HEK293T (cell line): ENCODE measurements around the gene PKNOX2.

ENCODE experiments used
- CTCF ChIA-PET: fragments of 350-600 bp; formaldehyde crosslinking; extraction: SDS; loops from one replicate; lab custom pipeline; 2021; ENCODE audit warnings: antibody characterized with exemption, inconsistent platforms; lab: Yijun Ruan, JAX
- POLR2A ChIA-PET: fragments of 350-600 bp; formaldehyde crosslinking; extraction: SDS; loops from one replicate; lab custom pipeline; 2020; ENCODE audit warnings: antibody characterized with exemption, inconsistent platforms; lab: Yijun Ruan, JAX
- DNase-seq: peaks from one replicate; pipeline ENCODE4 v3.0.0; 2012; ENCODE audit warnings: mixed read lengths; ENCODE audit errors: extremely low spot score
- ARNT ChIP-seq: fragments of 450-650 bp; IDR thresholded peaks from 2 replicates; pipeline ENCODE4 v1.6.1; 2017; ENCODE audit warnings: mild to moderate bottlenecking
- BHLHE40 ChIP-seq: fragments of 450-650 bp; IDR thresholded peaks from 2 replicates; pipeline ENCODE4 v1.6.1; 2016; ENCODE audit warnings: mild to moderate bottlenecking, moderate library complexity, borderline replicate concordance
- CTBP1 ChIP-seq: fragments of 450-650 bp; IDR thresholded peaks from 2 replicates; pipeline ENCODE4 v1.6.1; 2016; ENCODE audit warnings: borderline replicate concordance
- ELF4 ChIP-seq: fragments of 450-650 bp; IDR thresholded peaks from 2 replicates; pipeline ENCODE4 v1.6.1; 2017; ENCODE audit warnings: antibody characterized with exemption
- FOXA1 ChIP-seq: fragments of 450-650 bp; IDR thresholded peaks from 2 replicates; pipeline ENCODE4 v1.6.1; 2016; ENCODE audit warnings: mild to moderate bottlenecking
- FOXK2 ChIP-seq: fragments of 450-650 bp; IDR thresholded peaks from 2 replicates; pipeline ENCODE4 v1.6.1; 2016; ENCODE audit warnings: mild to moderate bottlenecking
- FOXM1 ChIP-seq: fragments of 450-650 bp; IDR thresholded peaks from 2 replicates; pipeline ENCODE4 v1.6.1; 2017; ENCODE audit warnings: mild to moderate bottlenecking, borderline replicate concordance
- HDGF ChIP-seq: fragments of 450-650 bp; IDR thresholded peaks from 2 replicates; pipeline ENCODE4 v1.6.1; 2017; ENCODE audit warnings: antibody characterized with exemption, borderline replicate concordance
- L3MBTL2 ChIP-seq: fragments of 450-650 bp; conservative IDR thresholded peaks from 2 replicates; pipeline ENCODE4 v1.6.1; 2016; ENCODE audit warnings: mild to moderate bottlenecking
- LEF1 ChIP-seq: fragments of 450-650 bp; IDR thresholded peaks from 2 replicates; pipeline ENCODE4 v1.6.1; 2017; ENCODE audit warnings: mild to moderate bottlenecking, borderline replicate concordance
- NFRKB ChIP-seq: fragments of 450-650 bp; IDR thresholded peaks from 2 replicates; pipeline ENCODE4 v1.6.1; 2016; ENCODE audit warnings: mild to moderate bottlenecking, moderate library complexity
- SP1 ChIP-seq: fragments of 450-650 bp; IDR thresholded peaks from 2 replicates; pipeline ENCODE4 v1.6.1; 2017
- SUZ12 ChIP-seq: fragments of 450-650 bp; IDR thresholded peaks from 2 replicates; pipeline ENCODE4 v1.6.1; 2016; ENCODE audit warnings: mild to moderate bottlenecking
- TARDBP ChIP-seq: fragments of 450-650 bp; IDR thresholded peaks from 2 replicates; pipeline ENCODE4 v1.6.1; 2016
- ZNF384 ChIP-seq: fragments of 450-650 bp; IDR thresholded peaks from 2 replicates; pipeline ENCODE4 v1.6.1; 2016
- TF ChIP-seq, protein P1 (sequence below): fragments of 450-650 bp; IDR thresholded peaks from 2 replicates; pipeline ENCODE4 v1.6.1; 2016

Gene PKNOX2

DNA sequence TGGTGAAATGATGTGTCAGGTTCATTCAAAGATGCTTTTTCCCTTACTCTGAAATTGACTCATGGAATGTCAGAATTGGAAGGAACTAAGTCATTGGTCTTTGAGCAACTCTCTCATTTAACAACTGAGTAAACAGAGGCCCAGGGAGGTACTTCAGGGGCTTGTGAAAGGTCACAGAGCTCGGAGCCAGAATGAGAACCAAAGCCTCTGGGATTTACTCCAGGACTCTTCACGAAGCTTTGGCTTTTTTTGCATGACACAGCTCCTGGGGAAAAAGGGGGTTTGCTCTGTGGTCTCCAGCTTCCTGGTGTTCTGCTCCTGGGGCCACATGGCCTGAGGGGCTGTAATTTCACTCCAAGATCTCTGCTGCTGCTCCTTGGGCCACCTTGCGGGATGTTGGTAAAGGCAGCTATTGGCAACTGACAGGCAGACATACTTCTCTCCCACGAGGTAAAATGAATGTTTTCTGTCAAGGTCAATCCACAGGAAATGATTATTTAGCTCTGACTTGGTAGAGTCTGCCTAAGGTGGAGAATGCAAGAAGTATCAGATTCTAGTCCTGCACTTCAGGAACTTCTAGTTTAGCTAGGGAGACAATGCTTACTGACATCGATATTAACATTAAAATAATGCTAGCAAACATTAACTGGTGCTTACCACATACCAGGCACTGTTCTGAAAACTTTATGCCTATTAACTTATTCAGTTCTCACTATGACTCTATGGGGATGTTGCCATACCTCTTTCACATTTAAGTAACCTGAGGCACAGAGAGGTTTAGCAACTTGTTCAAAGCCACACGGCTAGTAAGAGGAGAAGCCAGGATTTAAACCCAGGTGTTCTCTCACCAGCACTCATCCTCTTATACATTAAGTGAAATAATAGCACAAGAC is 16.1 kb downstream of the PKNOX2 start:
- POLR2A ChIA-PET, result interaction anchor here (1.0 to 1.7 kb wide), 3 partner anchors 10 to 14 kb away, joined by 3 to 8 read pairs (median 8); no protein-coding TSS in a partner anchor
- CTCF ChIA-PET, result interaction anchor here (0.6 to 1.4 kb wide), 2 partner anchors 18 to 48 kb away, joined by 4 read pairs; no protein-coding TSS in a partner anchor

DNA sequence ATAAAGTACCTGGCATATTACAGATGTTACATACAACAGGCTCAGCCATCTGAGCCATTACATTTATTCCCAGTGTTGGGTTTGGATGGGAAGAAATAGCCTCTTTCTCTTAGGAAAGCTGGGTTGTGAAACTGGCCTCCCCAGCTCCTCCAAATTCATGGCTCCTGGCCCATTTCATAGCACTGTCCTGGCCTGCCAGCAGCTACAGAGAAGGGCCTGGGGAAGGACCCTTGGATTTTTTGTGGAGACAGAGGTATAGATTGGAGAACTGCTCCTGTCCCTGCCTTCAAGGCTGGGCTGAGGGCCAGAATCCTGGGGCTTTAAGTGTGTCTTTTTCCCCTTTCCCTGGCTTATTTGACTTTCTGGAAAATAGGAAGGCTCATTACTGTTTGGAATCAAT is 18.0 kb downstream of the PKNOX2 start:
- no peak for TF ChIP-seq SP1
- TF ChIP-seq TARDBP, result no peak
- TF ChIP-seq CTBP1, result no peak
- no peak for TF ChIP-seq HDGF
- no peak for TF ChIP-seq NFRKB
- TF ChIP-seq FOXK2, result no peak
- TF ChIP-seq ELF4, result no peak
- TF ChIP-seq, protein P1, sequence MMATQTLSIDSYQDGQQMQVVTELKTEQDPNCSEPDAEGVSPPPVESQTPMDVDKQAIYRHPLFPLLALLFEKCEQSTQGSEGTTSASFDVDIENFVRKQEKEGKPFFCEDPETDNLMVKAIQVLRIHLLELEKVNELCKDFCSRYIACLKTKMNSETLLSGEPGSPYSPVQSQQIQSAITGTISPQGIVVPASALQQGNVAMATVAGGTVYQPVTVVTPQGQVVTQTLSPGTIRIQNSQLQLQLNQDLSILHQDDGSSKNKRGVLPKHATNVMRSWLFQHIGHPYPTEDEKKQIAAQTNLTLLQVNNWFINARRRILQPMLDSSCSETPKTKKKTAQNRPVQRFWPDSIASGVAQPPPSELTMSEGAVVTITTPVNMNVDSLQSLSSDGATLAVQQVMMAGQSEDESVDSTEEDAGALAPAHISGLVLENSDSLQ, result no peak
- TF ChIP-seq BHLHE40, result no peak
- TF ChIP-seq FOXM1, result no peak
- TF ChIP-seq L3MBTL2, result no peak
- TF ChIP-seq FOXA1, result no peak
- no peak for TF ChIP-seq ARNT
- no peak for TF ChIP-seq SUZ12
- TF ChIP-seq LEF1, result no peak
- no peak for TF ChIP-seq ZNF384
- POLR2A ChIA-PET, result interaction anchor here (1.5 kb wide), 1 partner anchor 71 kb away, joined by 4 read pairs; the partner anchor contains the start of gene TMEM218
- DNase-seq, result no peak
- CTCF ChIA-PET, result no interaction called here

More for the DNA sequence above, 16.1 kb downstream of the PKNOX2 start:
- TF ChIP-seq CTBP1, result no peak
- no peak for DNase-seq

DNA sequence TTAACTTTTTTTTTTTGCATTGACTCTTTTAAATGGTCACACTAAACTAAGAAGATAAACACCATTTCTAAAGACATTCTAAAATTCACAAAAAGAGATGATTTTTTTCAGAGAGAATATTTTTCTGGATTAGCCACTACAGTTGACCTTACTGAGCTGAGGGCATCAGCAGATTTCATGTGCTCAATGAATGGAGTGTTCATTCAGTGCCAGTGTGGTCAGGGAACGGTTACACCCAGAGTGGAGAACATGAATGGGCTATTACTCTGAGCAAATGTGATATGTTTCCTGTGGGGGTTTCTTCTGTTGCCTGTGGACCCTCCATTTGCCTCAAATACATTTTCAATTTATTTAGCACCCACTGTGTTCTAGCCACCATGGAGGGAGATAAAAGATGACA is 19.1 kb downstream of the PKNOX2 start:
- ChIA-PET POLR2A (interaction anchor here (1.5 kb wide), 1 partner anchor 72 kb away, joined by 4 read pairs; the partner anchor contains the start of gene TMEM218), CTCF (no interaction called here)
- no peak for DNase-seq
- TF ChIP-seq ARNT (no peak), NFRKB (no peak), CTBP1 (no peak), LEF1 (no peak), FOXM1 (no peak), BHLHE40 (no peak), SUZ12 (no peak), ZNF384 (no peak), L3MBTL2 (no peak), SP1 (no peak)

DNA sequence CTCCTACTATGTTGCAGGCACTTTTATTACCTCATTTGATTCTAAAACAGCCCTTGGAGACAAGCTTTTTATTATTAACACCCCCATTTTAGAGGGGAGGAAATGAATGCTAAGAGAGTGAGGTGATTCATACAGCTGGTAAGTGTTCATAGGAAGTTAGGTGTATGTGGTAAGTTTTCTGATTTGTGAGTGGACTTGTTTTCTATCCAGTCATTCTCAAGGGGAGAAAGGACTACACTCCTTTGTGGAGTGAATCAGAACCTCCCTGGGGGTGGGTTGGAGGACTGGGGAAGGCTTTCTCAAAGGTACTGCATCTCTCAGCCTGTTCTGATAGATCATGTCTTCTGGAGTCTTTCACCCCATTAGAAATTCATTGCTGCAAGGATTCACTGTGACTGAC is 23.5 kb downstream of the PKNOX2 start:
- POLR2A ChIA-PET, result interaction anchor here (1.2 kb wide), 1 partner anchor 76 kb away, joined by 4 read pairs; the partner anchor contains the start of gene TMEM218
- no peak for DNase-seq

DNA sequence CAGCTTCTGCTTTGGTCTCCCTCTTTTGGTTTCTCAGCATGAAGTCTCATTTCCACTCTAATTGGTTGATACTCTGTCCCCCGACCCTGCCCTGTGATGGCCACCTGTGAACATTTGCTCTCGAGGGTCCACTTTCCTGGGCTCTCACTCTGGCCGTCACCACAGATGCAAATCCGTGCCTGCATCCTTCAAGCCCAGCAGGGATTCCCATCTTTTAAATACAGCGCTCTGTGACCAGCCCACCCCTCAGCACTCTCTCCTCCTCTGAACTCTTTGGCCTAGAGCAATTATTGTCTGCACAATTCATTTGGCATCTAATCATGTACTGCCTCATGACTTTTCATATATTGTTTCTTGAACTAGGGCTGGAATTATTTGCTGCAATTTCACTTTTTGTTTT is 26.0 kb downstream of the PKNOX2 start:
- POLR2A ChIA-PET, result no interaction called here
- CTCF ChIA-PET, result no interaction called here
- no peak for DNase-seq
- TF ChIP-seq SP1 (no peak), NFRKB (no peak), ZNF384 (no peak), ELF4 (no peak), TARDBP (no peak), CTBP1 (no peak), BHLHE40 (no peak), LEF1 (no peak), FOXM1 (no peak), FOXK2 (no peak), L3MBTL2 (no peak), FOXA1 (no peak), ARNT (no peak), HDGF (no peak), SUZ12 (no peak)
- TF ChIP-seq, protein P1, result no peak

More for the DNA sequence above, 23.5 kb downstream of the PKNOX2 start:
- CTCF ChIA-PET, result interaction anchor here (0.7 kb wide), 1 partner anchor 1535 kb away, joined by 3 read pairs; no protein-coding TSS in a partner anchor
- no peak for TF ChIP-seq TARDBP
- TF ChIP-seq, protein P1, result no peak
- TF ChIP-seq ARNT, result no peak
- TF ChIP-seq CTBP1, result no peak
- no peak for TF ChIP-seq NFRKB
- TF ChIP-seq LEF1, result no peak
- no peak for TF ChIP-seq L3MBTL2
- no peak for TF ChIP-seq BHLHE40
- TF ChIP-seq SUZ12, result no peak
- no peak for TF ChIP-seq ZNF384
- no peak for TF ChIP-seq FOXK2
- TF ChIP-seq FOXA1, result no peak
- no peak for TF ChIP-seq FOXM1
- no peak for TF ChIP-seq ELF4
- TF ChIP-seq SP1, result no peak
- no peak for TF ChIP-seq HDGF
